Progenitor cell of endocrine pancreas (in vitro differentiated cells): ENCODE results near the gene GRIK2. TPM values are rescaled to one million over a fixed set of nuclear protein-coding genes. Genes with fewer than 3 reads are reported as not detected.

Source experiments
- DNase-seq: peaks from one replicate; pipeline ENCODE4 v3.0.0; 2021; ENCODE audit warnings: low spot score; ENCODE audit not compliant: unreplicated experiment
- H3K27ac Mint-ChIP-seq: 2 replicates; pipeline ENCODE4 v1.8.0; 2021; ENCODE audit warnings: mild to moderate bottlenecking, moderate library complexity, mixed read lengths
- H3K27me3 Mint-ChIP-seq: 2 replicates; pipeline ENCODE4 v1.8.0; 2021; ENCODE audit warnings: mixed read lengths
- H3K36me3 Mint-ChIP-seq: 2 replicates; pipeline ENCODE4 v1.8.0; 2022; ENCODE audit warnings: mixed read lengths; ENCODE audit not compliant: insufficient read depth
- H3K4me1 Mint-ChIP-seq: 2 replicates; pipeline ENCODE4 v1.8.0; 2021; ENCODE audit warnings: low read depth, mixed read lengths
- H3K4me3 Mint-ChIP-seq: 2 replicates; pipeline ENCODE4 v1.8.0; 2021; ENCODE audit warnings: low read depth, mild to moderate bottlenecking, moderate library complexity, mixed read lengths
- H3K9me3 Mint-ChIP-seq: 2 replicates; pipeline ENCODE4 v1.8.0; 2021; ENCODE audit warnings: low read depth, mixed read lengths
- total RNA-seq: library from RNA; stranded (reverse); gene quantifications from 2 replicates; pipeline ENCODE4 v1.2.1, GENCODE V29; 2021
- TF ChIP-seq, protein P1 (sequence below): fragments of 200-600 bp; sonication (generic); IDR thresholded peaks from one replicate; pipeline ENCODE4 v1.5.0; 2021; ENCODE audit warnings: antibody characterized with exemption, mild to moderate bottlenecking; ENCODE audit not compliant: unreplicated experiment

GRIK2 gene
- total RNA-seq, 1 donor from 2014 or later, result 6.3 TPM

DNA sequence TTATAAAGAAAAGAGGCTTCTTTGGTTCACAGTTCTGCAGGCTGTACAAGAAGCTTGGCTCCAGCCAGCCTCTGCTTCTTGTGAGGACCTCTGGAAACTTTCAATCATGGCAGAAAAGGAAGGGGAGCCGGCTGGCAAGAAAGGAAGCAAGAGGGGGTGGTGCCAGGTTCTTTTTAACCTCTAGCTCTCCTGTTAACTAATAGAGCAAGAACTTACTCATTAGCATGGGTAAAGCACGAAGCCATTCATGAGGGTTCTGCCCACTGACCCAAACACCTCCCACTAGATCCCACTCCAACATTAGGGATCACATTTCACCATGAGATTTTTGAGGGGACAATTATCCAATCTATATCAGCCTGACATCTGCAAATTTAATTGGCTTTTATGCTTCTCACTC is 347.1 kb downstream of the GRIK2 start:
- Mint-ChIP-seq H3K27ac (no peak overlapping the region), H3K36me3 (peaks cover 2% of the 10 kb centered on the region), H3K27me3 (no peaks in the 10 kb centered on the region), H3K4me1 (no peaks in the 10 kb centered on the region), H3K9me3 (peaks cover 14% of the 10 kb centered on the region), H3K4me3 (no peak overlapping the region)
- no peak for DNase-seq
- TF ChIP-seq, protein P1, sequence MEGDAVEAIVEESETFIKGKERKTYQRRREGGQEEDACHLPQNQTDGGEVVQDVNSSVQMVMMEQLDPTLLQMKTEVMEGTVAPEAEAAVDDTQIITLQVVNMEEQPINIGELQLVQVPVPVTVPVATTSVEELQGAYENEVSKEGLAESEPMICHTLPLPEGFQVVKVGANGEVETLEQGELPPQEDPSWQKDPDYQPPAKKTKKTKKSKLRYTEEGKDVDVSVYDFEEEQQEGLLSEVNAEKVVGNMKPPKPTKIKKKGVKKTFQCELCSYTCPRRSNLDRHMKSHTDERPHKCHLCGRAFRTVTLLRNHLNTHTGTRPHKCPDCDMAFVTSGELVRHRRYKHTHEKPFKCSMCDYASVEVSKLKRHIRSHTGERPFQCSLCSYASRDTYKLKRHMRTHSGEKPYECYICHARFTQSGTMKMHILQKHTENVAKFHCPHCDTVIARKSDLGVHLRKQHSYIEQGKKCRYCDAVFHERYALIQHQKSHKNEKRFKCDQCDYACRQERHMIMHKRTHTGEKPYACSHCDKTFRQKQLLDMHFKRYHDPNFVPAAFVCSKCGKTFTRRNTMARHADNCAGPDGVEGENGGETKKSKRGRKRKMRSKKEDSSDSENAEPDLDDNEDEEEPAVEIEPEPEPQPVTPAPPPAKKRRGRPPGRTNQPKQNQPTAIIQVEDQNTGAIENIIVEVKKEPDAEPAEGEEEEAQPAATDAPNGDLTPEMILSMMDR, result no peak

DNA sequence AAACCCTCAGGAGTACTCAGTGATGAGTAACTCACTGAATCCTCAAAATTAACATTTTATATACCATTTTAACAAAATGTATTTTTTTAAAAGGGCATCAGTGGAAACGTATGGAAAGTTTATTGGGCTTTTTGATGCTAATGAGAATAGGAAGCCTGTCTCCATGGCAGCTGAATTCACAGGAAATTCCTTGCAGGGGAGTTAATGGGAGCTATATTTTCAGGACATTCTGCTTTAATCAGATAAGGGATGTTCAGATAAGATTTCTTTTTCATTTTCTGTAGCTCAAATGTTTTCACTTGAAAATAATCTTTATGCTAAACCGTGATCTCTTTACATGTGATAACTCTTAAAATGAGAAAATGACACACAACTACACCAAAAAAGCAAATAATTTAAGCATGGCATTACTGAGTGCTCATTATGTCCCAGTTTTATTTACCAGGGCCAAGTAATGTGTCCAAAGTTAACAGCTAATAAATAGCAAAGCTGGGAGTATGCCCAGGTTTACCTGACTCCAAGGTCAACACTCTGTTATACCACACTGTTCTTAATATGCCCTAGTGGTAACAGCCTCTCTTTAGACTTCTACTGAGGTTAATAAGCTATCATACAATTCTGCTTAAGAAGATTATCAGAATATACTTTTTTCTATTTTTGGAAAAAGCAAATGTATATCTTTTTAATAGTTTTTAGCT is 348.1 kb downstream of the GRIK2 start:
- no peak overlapping the region for H3K27ac Mint-ChIP-seq
- peaks cover 13% of the 10 kb centered on the region for H3K9me3 Mint-ChIP-seq
- DNase-seq, result no peak
- TF ChIP-seq, protein P1, result no peak
- H3K27me3 Mint-ChIP-seq, result no peaks in the 10 kb centered on the region
- peaks cover 2% of the 10 kb centered on the region for H3K36me3 Mint-ChIP-seq
- no peak overlapping the region for H3K4me3 Mint-ChIP-seq
- no peaks in the 10 kb centered on the region for H3K4me1 Mint-ChIP-seq

DNA sequence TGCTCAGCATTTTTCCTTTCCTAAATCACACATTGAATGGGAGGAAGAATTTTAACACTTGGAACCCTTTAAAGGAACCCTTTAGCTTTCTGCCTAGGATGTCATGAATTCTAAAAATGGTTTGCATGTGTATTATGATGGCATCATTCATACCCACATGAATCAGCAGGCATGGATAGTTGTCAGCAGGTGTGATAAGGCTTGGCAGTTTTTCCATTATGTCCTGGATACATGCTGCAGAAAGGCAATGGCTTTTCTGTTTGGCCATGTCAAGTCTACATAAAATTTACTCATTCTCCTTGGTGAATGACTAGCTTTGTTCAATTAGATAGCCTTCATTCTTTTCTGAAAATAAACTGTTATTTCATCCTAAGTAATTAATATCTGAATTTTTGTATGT is 353.7 kb downstream of the GRIK2 start:
- H3K4me3 Mint-ChIP-seq, result no peak overlapping the region
- H3K9me3 Mint-ChIP-seq, result no peaks in the 10 kb centered on the region
- H3K36me3 Mint-ChIP-seq, result no peaks in the 10 kb centered on the region
- TF ChIP-seq, protein P1, result no peak
- no peak for DNase-seq
- H3K4me1 Mint-ChIP-seq, result peaks cover 3% of the 10 kb centered on the region
- no peak overlapping the region for H3K27ac Mint-ChIP-seq
- no peaks in the 10 kb centered on the region for H3K27me3 Mint-ChIP-seq

DNA sequence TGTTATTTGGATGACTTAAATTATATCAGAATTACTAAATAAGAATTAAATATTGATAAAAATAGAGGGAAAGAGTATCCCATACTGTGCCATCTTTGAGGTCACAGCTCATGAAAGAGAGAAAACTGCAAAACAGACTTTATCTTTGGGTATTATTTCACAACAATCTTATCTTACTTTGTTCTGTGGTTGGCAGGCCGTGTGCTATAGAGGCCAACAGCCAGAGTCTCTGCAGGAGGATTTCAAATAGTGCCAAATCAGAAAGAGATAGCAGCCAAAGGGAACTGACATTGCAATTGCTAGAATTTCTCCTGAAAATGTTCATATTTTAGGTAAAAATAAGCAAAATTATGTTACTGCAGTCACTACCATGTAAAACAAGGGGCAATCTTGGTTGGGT is 354.2 kb downstream of the GRIK2 start:
- Mint-ChIP-seq H3K36me3 (no peaks in the 10 kb centered on the region), H3K27ac (no peak overlapping the region), H3K4me3 (no peak overlapping the region), H3K27me3 (no peaks in the 10 kb centered on the region), H3K4me1 (peaks cover 3% of the 10 kb centered on the region), H3K9me3 (no peaks in the 10 kb centered on the region)
- no peak for DNase-seq
- TF ChIP-seq, protein P1, result no peak

DNA sequence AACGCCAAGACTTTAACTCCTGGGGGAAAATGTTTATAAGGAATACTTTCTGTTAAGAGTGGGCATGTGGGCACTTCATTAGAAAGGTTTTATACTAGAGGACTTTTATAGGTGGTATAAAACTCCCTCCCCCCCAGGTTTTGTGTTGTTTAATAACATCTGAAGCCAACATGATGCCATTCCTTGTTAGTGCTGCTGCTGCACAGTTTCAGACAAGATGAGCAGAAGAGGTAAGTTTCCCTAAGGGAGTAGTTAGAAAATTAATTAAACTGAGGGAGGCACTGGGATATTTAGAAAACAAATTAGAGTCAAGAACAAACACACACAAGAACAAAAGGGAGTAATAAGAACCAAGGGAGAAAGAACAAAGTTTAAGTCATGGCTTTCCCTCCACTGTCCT is 362.4 kb downstream of the GRIK2 start:
- H3K4me3 Mint-ChIP-seq, result no peak overlapping the region
- DNase-seq, result no peak
- no peaks in the 10 kb centered on the region for H3K4me1 Mint-ChIP-seq
- no peak overlapping the region for H3K27ac Mint-ChIP-seq
- TF ChIP-seq, protein P1, result no peak
- H3K9me3 Mint-ChIP-seq, result peaks cover 4% of the 10 kb centered on the region
- H3K36me3 Mint-ChIP-seq, result no peaks in the 10 kb centered on the region
- no peaks in the 10 kb centered on the region for H3K27me3 Mint-ChIP-seq
